Gastrocnemius medialis (tissue), 4 donors: ENCODE data around the gene HIPK2. TPM values are rescaled to one million over a fixed set of nuclear protein-coding genes. Genes with fewer than 3 reads are reported as not detected.

Source experiments
- ATAC-seq, 2 donors: fragments of 150-250 bp; one replicate each; pipeline ENCODE4 v1.9.1; 2016
- DNase-seq, 2 donors: peaks; one replicate each; pipeline ENCODE4 v3.0.0-alpha.2; 2019
- H3K27ac ChIP-seq, 4 donors: fragments of 200-600 bp; sonication (generic); 1 replicate in 1 of 4; 2 replicates in 3 of 4; pipeline ENCODE4 v1.5.1; 2016 to 2018; ENCODE audit warnings: mild to moderate bottlenecking in 2 of 4, moderate library complexity in 1 of 4
- H3K27me3 ChIP-seq, 3 donors: fragments of 200-600 bp; sonication (generic) in 2 of 3; 1 replicate in 1 of 3; 2 replicates in 2 of 3; pipeline versions ENCODE4 v1.5.1 to v1.6.0; 2016 to 2019; ENCODE audit warnings: mild to moderate bottlenecking in 1 of 3, moderate library complexity in 1 of 3
- H3K36me3 ChIP-seq, 2 donors: fragments of 200-600 bp; sonication (generic) in 1 of 2; one replicate each; pipeline ENCODE4 v1.5.1; 2017 to 2018
- H3K4me1 ChIP-seq, 2 donors: fragments of 200-600 bp; sonication (generic) in 1 of 2; one replicate each; pipeline ENCODE4 v1.5.1; 2016 to 2017; ENCODE audit warnings: mild to moderate bottlenecking in 2 of 2
- H3K4me3 ChIP-seq, 4 donors: fragments of 200-600 bp; sonication (generic) in 3 of 4; 1 replicate in 1 of 4; 2 replicates in 3 of 4; pipeline ENCODE4 v1.5.1; 2016 to 2019; ENCODE audit warnings: mild to moderate bottlenecking in 2 of 4
- H3K9me3 ChIP-seq, 3 donors: fragments of 200-600 bp; sonication (generic) in 2 of 3; 1 replicate in 1 of 3; 2 replicates in 2 of 3; pipeline ENCODE4 v1.5.1; 2016 to 2019
- POLR2A ChIP-seq, 2 donors: fragments of 450-650 bp; IDR thresholded peaks; one replicate each; pipeline ENCODE4 v1.6.1; 2017; ENCODE audit warnings: antibody characterized with exemption in 2 of 2, mild to moderate bottlenecking in 2 of 2, moderate library complexity in 2 of 2
- in situ Hi-C, 4 donors: fragments of 200-750 bp; cut with MboI; loops; one replicate each; pipeline versions ENCODE4 v1.15.0 to v1.8.0; 2017; ENCODE audit warnings: low sequenced_read_pairs in 4 of 4
- intact Hi-C: fragments of 100-400 bp; cut with DNase I; formaldehyde crosslinking; loops from one replicate; pipeline ENCODE4 v1.15.1; 2023; ENCODE audit warnings: low total_unique reads
- total RNA-seq, 4 donors: library from RNA; depleted of rRNA; stranded (reverse); fragments of >200 nt; gene quantifications; one replicate each; pipeline versions ENCODE4 v1.1.0 to v1.2.3, GENCODE V29; 2016
- TF ChIP-seq, protein P1 (sequence below), 5 experiments: fragments of 450-650 bp in 3 of 5; fragments of 200-600 bp in 2 of 5; sonication (generic) in 2 of 5; IDR thresholded peaks in 4 of 5; conservative IDR thresholded peaks in 1 of 5; 1 replicate in 4 of 5; 2 replicates in 1 of 5; pipeline ENCODE4 v1.5.1; 2016 to 2019; ENCODE audit warnings: antibody characterized with exemption in 5 of 5, mild to moderate bottlenecking in 3 of 5, moderate library complexity in 3 of 5

The HIPK2 gene
- total RNA-seq, 4 donors from 2014 or later: 30.5 to 77.4 (median 58.9) TPM

DNA sequence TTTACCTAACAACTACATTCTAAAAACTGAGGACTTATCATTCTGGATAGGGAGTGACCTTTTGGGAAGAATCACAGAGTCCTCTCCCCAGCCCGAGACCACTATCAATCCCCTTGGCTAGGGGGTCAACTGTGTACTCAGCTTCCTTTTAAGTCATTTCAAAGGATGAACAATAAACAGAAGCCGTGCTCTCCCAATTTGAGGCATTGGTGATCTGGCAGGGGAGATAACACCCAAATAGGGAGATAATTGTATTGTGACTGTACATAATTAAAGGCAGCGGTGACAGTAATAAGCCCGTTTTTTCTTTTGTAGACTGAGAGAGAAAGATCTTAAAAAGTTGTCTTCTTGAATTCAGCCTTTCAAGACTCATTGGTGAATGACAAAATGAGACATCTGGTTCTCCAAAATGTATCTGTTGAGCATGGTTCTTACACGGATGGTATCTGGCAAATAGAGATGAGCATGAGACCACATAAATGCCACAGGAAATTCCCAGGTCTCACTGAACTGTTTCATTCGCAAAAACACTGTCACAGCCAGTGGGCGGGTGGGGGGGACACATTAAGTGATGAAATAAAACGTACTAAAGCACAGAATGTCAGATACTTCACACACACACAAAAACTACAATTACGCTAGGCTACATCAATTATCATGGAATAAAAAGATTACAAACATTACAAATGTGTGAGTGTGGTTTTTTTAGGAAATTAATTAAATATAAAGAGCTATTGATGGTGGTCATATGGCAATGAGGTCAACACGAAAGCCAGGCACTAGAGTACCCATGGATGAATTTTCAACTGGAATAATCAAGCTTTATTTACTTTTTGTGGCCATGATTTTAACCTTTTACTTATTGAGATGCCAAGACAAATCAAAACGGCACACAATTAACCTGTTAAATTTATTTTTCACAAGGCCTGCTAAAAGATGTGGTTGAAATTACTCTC is 108.4 kb downstream of the HIPK2 start:
- ATAC-seq: no peak
- DNase-seq: no peak
- H3K36me3 ChIP-seq: no peaks in the 10 kb centered on the region
- no peak overlapping the region for H3K4me3 ChIP-seq
- in situ Hi-C loops: no loop called here
- intact Hi-C loops: no loop called here
- TF ChIP-seq POLR2A (IDR thresholded peaks at IDR 0.05): no peak
- TF ChIP-seq, protein P1, sequence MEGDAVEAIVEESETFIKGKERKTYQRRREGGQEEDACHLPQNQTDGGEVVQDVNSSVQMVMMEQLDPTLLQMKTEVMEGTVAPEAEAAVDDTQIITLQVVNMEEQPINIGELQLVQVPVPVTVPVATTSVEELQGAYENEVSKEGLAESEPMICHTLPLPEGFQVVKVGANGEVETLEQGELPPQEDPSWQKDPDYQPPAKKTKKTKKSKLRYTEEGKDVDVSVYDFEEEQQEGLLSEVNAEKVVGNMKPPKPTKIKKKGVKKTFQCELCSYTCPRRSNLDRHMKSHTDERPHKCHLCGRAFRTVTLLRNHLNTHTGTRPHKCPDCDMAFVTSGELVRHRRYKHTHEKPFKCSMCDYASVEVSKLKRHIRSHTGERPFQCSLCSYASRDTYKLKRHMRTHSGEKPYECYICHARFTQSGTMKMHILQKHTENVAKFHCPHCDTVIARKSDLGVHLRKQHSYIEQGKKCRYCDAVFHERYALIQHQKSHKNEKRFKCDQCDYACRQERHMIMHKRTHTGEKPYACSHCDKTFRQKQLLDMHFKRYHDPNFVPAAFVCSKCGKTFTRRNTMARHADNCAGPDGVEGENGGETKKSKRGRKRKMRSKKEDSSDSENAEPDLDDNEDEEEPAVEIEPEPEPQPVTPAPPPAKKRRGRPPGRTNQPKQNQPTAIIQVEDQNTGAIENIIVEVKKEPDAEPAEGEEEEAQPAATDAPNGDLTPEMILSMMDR (IDR thresholded peaks at IDR 0.05 in 4 of 5, conservative IDR thresholded peaks at IDR 0.05 in 1 of 5): no peak
- no peaks in the 10 kb centered on the region for H3K9me3 ChIP-seq
- no peaks in the 10 kb centered on the region for H3K27me3 ChIP-seq
- peaks cover 0 to 8% of the 10 kb centered on the region in 2 donors for H3K4me1 ChIP-seq
- no peak overlapping the region for H3K27ac ChIP-seq

DNA sequence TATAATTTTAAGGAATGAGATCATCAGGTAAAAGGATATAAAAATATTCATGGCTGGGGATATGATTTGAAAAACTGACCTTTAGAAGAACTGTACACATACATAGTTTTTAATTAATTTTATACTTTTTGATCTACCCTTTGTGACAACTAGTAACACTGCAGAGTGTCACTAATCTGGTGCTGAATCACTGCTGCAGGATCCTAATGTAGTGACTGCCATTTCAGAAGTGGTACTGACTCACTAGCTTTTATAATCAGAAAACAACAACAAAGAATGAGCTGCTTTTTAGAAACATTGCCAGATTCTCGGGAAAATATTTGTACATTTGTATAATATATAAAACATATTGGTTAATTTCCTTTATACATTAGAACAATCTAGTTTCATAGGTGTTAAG is 110.4 kb downstream of the HIPK2 start:
- H3K4me1 ChIP-seq: no peaks in the 10 kb centered on the region
- no peak overlapping the region for H3K4me3 ChIP-seq
- intact Hi-C loops (no loop called here), in situ Hi-C loops (no loop called here)
- no peaks in the 10 kb centered on the region for H3K36me3 ChIP-seq
- no peaks in the 10 kb centered on the region for H3K27me3 ChIP-seq
- no peak overlapping the region for H3K27ac ChIP-seq
- DNase-seq: no peak
- no peak for TF ChIP-seq POLR2A (IDR thresholded peaks at IDR 0.05)
- no peaks in the 10 kb centered on the region for H3K9me3 ChIP-seq
- ATAC-seq: no peak

DNA sequence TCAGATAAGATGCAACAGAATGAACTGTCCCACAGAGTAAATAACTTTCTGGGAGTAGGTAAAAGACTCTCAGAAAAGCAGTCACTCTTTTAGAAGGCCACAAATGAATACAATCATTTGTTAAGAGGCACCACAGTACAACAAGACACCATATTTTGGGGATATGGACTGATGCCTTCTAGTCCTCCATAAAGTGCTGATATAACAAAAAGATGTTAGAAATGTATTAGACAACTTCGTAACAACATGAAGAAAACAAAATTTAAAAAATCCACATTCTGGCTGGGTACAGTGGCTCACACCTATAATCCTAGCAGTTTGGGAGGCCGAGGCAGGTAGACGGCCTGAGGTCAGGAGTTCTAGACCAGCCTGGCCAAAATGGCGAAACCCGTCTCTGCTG is 111.3 kb downstream of the HIPK2 start:
- ATAC-seq (no peak), DNase-seq (no peak)
- H3K27me3 ChIP-seq: no peaks in the 10 kb centered on the region
- in situ Hi-C loops (no loop called here), intact Hi-C loops (no loop called here)
- no peak overlapping the region for H3K4me3 ChIP-seq
- H3K4me1 ChIP-seq: peaks cover 6% of the 10 kb centered on the region in 2 donors
- TF ChIP-seq POLR2A (IDR thresholded peaks at IDR 0.05): no peak
- TF ChIP-seq, protein P1 (IDR thresholded peaks at IDR 0.05 in 4 of 5, conservative IDR thresholded peaks at IDR 0.05 in 1 of 5): no peak
- H3K27ac ChIP-seq: no peak overlapping the region
- H3K9me3 ChIP-seq: no peaks in the 10 kb centered on the region
- no peaks in the 10 kb centered on the region for H3K36me3 ChIP-seq

DNA sequence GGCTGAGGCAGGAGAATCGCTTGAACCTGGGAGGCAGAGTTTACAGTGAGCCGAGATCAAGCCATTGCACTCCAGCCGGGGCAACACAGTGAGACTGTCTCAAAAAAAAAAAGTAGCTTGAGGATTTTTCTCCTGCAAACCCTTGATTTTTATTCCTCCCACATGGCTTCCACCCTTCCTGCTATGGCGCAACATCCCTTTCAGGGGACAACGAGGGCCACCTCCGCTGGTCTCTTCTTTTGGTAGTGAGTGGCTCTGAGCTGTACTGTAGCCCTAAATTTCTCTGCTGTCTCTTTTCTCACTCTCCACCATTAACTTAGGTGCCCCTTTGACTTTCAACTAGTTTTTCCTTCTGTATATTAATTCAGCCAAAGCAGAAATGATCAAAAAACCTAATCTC is 113.4 kb downstream of the HIPK2 start:
- Histone ChIP-seq H3K4me1 (peaks cover 23% of the 10 kb centered on the region in 2 donors), H3K4me3 (no peak overlapping the region), H3K27ac (no peak overlapping the region), H3K27me3 (no peaks in the 10 kb centered on the region), H3K36me3 (no peaks in the 10 kb centered on the region), H3K9me3 (no peaks in the 10 kb centered on the region)
- no peak for TF ChIP-seq POLR2A (IDR thresholded peaks at IDR 0.05)
- TF ChIP-seq, protein P1 (IDR thresholded peaks at IDR 0.05 in 4 of 5, conservative IDR thresholded peaks at IDR 0.05 in 1 of 5): no peak
- in situ Hi-C loops (no loop called here), intact Hi-C loops (no loop called here)
- DNase-seq: no peak
- ATAC-seq: no peak

DNA sequence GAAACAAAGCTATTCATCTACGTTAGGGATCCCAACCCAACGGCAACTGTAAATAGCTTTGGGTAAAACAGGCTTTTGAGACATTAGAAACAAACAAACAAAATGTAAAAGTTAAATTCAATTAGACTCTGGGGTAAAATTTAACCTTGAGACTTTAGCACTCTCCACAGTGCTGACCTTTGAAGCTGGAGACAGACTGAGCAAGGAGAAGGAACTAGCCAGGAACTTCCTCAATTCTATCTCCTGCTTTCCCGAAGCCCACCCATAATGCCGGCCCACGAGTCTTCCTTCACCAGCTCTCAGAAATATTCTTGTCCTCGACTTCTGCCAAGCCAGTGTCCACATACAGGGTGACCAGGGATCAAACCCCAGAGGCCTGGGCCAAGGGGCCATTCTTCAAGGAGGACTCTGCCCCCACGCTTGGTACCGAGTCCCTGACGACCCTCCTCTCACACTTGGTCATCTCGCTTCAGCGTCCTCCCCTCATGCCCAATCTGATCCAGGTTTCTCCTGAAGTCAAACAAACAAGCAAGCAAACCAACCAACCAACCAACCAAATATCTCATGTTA is 114.1 kb downstream of the HIPK2 start:
- Histone ChIP-seq H3K4me1 (peaks cover 28 to 31% of the 10 kb centered on the region in 2 donors), H3K27ac (no peak overlapping the region), H3K36me3 (no peaks in the 10 kb centered on the region), H3K27me3 (no peaks in the 10 kb centered on the region), H3K9me3 (no peaks in the 10 kb centered on the region), H3K4me3 (no peak overlapping the region)
- TF ChIP-seq, protein P1 (IDR thresholded peaks at IDR 0.05 in 4 of 5, conservative IDR thresholded peaks at IDR 0.05 in 1 of 5): no peak
- no peak for TF ChIP-seq POLR2A (IDR thresholded peaks at IDR 0.05)
- in situ Hi-C loops (no loop called here), intact Hi-C loops (no loop called here)
- DNase-seq (no peak), ATAC-seq (no peak)
